ENCODE data around the gene CACNA2D1.

CACNA2D1 gene

DNA sequence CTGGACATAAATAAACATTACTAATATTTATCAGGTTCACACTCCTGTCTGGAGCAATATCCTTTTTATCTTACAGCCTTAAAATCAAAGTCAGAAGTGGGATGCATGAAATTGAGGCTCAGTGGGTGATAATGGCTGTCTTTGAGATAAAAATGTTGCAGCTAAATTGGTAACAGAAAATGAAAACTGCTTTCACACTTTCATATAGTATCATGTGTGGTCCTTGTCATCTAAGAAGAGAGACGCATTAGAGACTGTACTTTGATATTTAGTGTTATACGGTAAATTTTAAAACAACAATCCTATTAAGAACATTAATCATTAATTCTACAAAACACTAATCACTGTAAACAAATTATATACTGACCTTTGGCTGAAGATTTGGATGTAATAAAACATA lies 438.5 kb downstream of the CACNA2D1 start:
- no peak for DNase-seq (ENCODE audit: extremely low read depth, low read depth)
- TF ChIP-seq, protein P1, sequence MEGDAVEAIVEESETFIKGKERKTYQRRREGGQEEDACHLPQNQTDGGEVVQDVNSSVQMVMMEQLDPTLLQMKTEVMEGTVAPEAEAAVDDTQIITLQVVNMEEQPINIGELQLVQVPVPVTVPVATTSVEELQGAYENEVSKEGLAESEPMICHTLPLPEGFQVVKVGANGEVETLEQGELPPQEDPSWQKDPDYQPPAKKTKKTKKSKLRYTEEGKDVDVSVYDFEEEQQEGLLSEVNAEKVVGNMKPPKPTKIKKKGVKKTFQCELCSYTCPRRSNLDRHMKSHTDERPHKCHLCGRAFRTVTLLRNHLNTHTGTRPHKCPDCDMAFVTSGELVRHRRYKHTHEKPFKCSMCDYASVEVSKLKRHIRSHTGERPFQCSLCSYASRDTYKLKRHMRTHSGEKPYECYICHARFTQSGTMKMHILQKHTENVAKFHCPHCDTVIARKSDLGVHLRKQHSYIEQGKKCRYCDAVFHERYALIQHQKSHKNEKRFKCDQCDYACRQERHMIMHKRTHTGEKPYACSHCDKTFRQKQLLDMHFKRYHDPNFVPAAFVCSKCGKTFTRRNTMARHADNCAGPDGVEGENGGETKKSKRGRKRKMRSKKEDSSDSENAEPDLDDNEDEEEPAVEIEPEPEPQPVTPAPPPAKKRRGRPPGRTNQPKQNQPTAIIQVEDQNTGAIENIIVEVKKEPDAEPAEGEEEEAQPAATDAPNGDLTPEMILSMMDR (IDR thresholded peaks at IDR 0.05; ENCODE audit: low read depth, low read length, missing control alignments), result no peak

DNA sequence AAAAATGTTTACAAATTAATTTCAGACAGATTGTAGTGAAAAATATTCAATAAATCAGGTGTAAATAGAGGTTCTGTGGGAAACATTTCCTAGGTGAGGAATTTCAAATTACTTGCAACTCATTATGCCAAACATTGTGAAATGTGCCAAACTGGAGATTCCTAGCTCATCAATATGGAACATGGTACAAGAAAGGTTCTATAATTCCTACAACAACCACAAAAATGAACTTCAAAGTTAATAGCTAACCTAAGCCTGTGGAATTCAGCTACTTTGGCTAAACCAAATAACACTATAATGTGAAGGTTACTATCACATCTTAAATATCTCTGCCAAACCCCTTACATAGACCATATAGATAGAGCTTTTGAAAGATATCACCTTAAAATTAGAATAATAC lies 450.4 kb downstream of the CACNA2D1 start:
- no peak overlapping the region for H3K4me3 ChIP-seq (replicated peaks; ENCODE audit: low read depth, low read length)
- no peak for DNase-seq (ENCODE audit: extremely low read depth, low read depth)
- TF ChIP-seq, protein P1 (IDR thresholded peaks at IDR 0.05; ENCODE audit: low read depth, low read length, missing control alignments), result no peak

More for the DNA sequence above, 438.5 kb downstream of the CACNA2D1 start:
- no peak overlapping the region for H3K4me3 ChIP-seq (replicated peaks; ENCODE audit: low read depth, low read length)

DNA sequence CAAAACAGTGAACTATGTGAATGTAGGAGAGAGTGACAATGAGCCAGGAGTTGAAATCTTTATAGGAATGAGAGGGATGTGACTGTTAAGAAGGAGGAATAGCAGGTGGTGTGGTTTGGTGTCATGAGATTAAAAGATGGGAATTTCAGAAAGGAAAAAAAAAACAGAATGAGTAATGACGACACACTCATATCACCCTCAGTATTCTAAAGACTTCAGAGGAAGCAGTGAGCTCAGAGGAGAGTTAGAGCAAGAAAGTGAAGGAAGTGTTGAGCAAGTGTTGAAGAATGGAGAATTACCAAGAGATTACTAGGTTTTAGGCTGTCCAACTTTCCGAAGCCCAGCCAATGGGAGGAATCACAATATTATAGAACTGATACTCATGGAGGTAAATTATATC lies 453.2 kb downstream of the CACNA2D1 start:
- DNase-seq (ENCODE audit: extremely low read depth, low read depth), result no peak
- no peak overlapping the region for H3K4me3 ChIP-seq (replicated peaks; ENCODE audit: low read depth, low read length)
- TF ChIP-seq, protein P1 (IDR thresholded peaks at IDR 0.05; ENCODE audit: low read depth, low read length, missing control alignments), result no peak

DNA sequence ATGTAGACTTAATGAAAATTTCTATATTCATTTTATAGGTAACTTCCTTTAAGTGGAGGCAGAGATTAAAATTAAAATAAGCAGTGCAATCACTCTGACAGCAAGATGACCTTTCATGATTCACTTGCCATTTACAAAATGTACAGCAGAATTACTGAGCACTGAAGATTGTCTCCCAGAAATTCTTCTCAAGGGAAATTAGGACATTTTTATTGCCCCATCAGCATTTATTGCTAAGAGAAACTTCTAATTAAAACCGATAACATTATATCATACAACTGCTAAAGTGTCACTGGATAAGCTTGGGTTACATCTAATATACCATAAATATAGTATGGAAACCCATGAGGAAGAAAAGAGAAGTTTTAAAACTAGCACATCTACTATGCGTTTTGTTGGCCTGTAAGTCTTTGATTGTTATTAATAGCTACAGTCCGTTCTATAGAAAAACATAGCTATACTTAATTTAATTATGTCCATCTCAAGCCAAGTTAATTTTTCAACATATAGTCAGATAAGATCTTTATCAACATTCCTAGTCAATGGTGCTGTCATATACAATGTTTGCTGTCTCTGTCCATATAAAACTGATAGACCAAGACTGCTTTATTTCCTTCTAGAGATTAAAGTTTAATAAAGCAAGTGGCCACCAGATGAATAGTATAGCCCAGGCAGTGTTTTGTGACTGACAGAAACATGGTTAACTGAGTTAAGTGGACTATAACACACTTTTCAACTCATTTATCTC lies 456.7 kb downstream of the CACNA2D1 start:
- DNase-seq (ENCODE audit: extremely low read depth, low read depth), result no peak
- H3K4me3 ChIP-seq (replicated peaks; ENCODE audit: low read depth, low read length), result no peak overlapping the region
- TF ChIP-seq, protein P1 (IDR thresholded peaks at IDR 0.05; ENCODE audit: low read depth, low read length, missing control alignments), result no peak

DNA sequence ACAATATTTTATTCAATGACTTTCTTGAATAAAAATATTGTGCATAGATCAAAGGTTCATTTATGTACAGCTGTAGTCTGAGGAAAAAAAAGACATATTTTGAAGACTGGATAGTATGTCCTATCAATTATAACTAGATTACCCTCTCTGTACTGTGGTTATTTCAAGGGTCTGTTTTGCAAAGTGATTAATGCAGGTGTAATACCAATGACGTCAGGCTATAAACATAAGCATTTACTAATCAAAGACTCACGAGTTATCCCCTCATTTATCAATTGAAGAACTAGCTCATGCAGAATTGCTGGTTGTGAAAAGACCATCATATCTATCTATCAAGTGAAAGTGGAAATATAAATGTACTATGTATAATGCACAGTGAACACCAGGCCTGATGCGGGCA lies 460.2 kb downstream of the CACNA2D1 start:
- TF ChIP-seq, protein P1 (IDR thresholded peaks at IDR 0.05; ENCODE audit: low read depth, low read length, missing control alignments), result no peak
- no peak overlapping the region for H3K4me3 ChIP-seq (replicated peaks; ENCODE audit: low read depth, low read length)
- no peak for DNase-seq (ENCODE audit: extremely low read depth, low read depth)

DNA sequence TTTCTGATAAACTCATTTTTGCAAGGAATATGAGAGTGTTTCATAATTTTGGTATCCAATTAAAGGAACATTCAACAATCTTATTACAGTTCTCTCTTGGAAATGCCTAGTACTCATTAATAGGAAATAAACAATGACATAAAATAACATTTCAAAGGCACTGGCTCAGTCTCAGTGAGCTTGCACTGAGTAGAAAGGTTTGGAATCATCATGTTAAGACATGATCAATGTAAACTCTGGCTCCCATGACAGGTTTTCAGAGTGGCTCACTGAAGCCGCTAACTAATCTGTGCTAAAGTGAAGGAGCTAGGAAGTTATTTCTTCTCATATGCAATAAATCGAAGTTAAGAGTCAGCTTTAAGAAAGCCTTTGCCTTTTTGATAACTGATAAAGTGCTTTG lies 470.5 kb downstream of the CACNA2D1 start:
- DNase-seq (ENCODE audit: extremely low read depth, low read depth), result no peak
- TF ChIP-seq, protein P1 (IDR thresholded peaks at IDR 0.05; ENCODE audit: low read depth, low read length, missing control alignments), result no peak
- H3K4me3 ChIP-seq (replicated peaks; ENCODE audit: low read depth, low read length), result no peak overlapping the region

DNA sequence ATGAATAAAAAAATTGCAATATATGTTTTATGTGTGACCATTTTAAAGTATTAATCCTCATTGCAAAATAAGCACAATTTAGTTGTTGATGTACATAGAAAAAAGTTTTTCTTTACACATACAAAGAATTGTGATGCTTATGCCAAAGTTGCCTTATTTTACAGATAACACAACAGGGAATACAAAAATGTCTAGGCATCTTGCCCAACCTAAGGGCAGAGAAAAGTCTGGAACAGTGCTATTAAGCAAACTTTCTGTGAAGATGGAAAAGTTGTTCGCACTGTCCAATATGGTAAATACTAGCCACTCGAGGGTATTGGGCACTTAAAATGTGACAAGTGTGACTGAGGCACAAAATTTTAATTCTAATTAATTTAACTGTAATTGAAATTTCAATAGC lies 483.6 kb downstream of the CACNA2D1 start:
- TF ChIP-seq, protein P1 (IDR thresholded peaks at IDR 0.05; ENCODE audit: low read depth, low read length, missing control alignments), result no peak
- DNase-seq (ENCODE audit: extremely low read depth, low read depth), result no peak
- H3K4me3 ChIP-seq (replicated peaks; ENCODE audit: low read depth, low read length), result no peak overlapping the region
